ENCODE results near the gene CSRP1. TPM values are rescaled to one million over a fixed set of nuclear protein-coding genes. Genes with fewer than 3 reads are reported as not detected.

Gene CSRP1
- total RNA-seq, 1 donor from 2014 or later, result 19.4 TPM

GRCh38 chr1:201469645-201470074 is 37.3 kb downstream of the CSRP1 start:
- H3K27me3 Mint-ChIP-seq, result peaks cover 39% of the 10 kb centered on the region
- no peak for DNase-seq (ENCODE audit: low spot score, unreplicated experiment)

GRCh38 chr1:201468844-201469644 is 37.9 kb downstream of the CSRP1 start, which contains the start of gene PHLDA3:
Gene PHLDA3, minus strand, starts transcription at chr1:201469188. Its CDS starts 402 bp downstream, at chr1:201468786.
- H3K27me3 Mint-ChIP-seq, result peaks cover 36% of the 10 kb centered on the region
- H3K4me3 Mint-ChIP-seq (ENCODE audit: low read depth), result peak within 1 kb of the TSS; percentile 82
- H3K27ac Mint-ChIP-seq, result peak within 1 kb of the TSS; percentile 94
- H3K36me3 Mint-ChIP-seq (ENCODE audit: insufficient read depth), result peaks cover 8% of the 10 kb centered on the region
- peak; percentile 16 for TF ChIP-seq CTCF (IDR thresholded peaks at IDR 0.05; ENCODE audit: unreplicated experiment)
- peaks cover 14% of the 10 kb centered on the region for H3K4me1 Mint-ChIP-seq (ENCODE audit: low read depth)
- DNase-seq (ENCODE audit: low spot score, unreplicated experiment), result peak; percentile 73
- no peaks in the 10 kb centered on the region for H3K9me3 Mint-ChIP-seq (ENCODE audit: low read depth)

More at GRCh38 chr1:201469645-201470074, 37.3 kb downstream of the CSRP1 start:
- TF ChIP-seq CTCF (IDR thresholded peaks at IDR 0.05; ENCODE audit: unreplicated experiment), result no peak
- peaks cover 5% of the 10 kb centered on the region for H3K36me3 Mint-ChIP-seq (ENCODE audit: insufficient read depth)
- H3K27ac Mint-ChIP-seq, result peak overlapping the region; percentile 62
- no peaks in the 10 kb centered on the region for H3K9me3 Mint-ChIP-seq (ENCODE audit: low read depth)
- peak overlapping the region; percentile 82 for H3K4me3 Mint-ChIP-seq (ENCODE audit: low read depth)
- H3K4me1 Mint-ChIP-seq (ENCODE audit: low read depth), result peaks cover 14% of the 10 kb centered on the region

- Mint-ChIP-seq H3K27ac (peak overlapping the region; percentile 94), H3K27me3 (peaks cover 33% of the 10 kb centered on the region), H3K9me3 (ENCODE audit: low read depth) (no peaks in the 10 kb centered on the region), H3K4me3 (ENCODE audit: low read depth) (peak overlapping the region; percentile 82), H3K36me3 (ENCODE audit: insufficient read depth) (peaks cover 9% of the 10 kb centered on the region), H3K4me1 (ENCODE audit: low read depth) (peaks cover 14% of the 10 kb centered on the region)
- peak; percentile 22 for DNase-seq (ENCODE audit: low spot score, unreplicated experiment)
- TF ChIP-seq CTCF (IDR thresholded peaks at IDR 0.05; ENCODE audit: unreplicated experiment), result no peak
These were observed 38.5 kb downstream of the CSRP1 start for GRCh38 chr1:201468501-201468843.

GRCh38 chr1:201466492-201466891 is 40.4 kb downstream of the CSRP1 start:
- Mint-ChIP-seq H3K36me3 (ENCODE audit: insufficient read depth) (peaks cover 10% of the 10 kb centered on the region), H3K27ac (no peak overlapping the region), H3K9me3 (ENCODE audit: low read depth) (no peaks in the 10 kb centered on the region), H3K4me1 (ENCODE audit: low read depth) (peaks cover 20% of the 10 kb centered on the region), H3K4me3 (ENCODE audit: low read depth) (peak overlapping the region; percentile 42), H3K27me3 (peaks cover 21% of the 10 kb centered on the region)
- no peak for DNase-seq (ENCODE audit: low spot score, unreplicated experiment)
- TF ChIP-seq CTCF (IDR thresholded peaks at IDR 0.05; ENCODE audit: unreplicated experiment), result no peak

GRCh38 chr1:201465698-201466290 is 41.1 kb downstream of the CSRP1 start:
- no peaks in the 10 kb centered on the region for H3K9me3 Mint-ChIP-seq (ENCODE audit: low read depth)
- H3K4me1 Mint-ChIP-seq (ENCODE audit: low read depth), result peaks cover 26% of the 10 kb centered on the region
- TF ChIP-seq CTCF (IDR thresholded peaks at IDR 0.05; ENCODE audit: unreplicated experiment), result no peak
- peaks cover 10% of the 10 kb centered on the region for H3K36me3 Mint-ChIP-seq (ENCODE audit: insufficient read depth)
- no peak for DNase-seq (ENCODE audit: low spot score, unreplicated experiment)
- peaks cover 15% of the 10 kb centered on the region for H3K27me3 Mint-ChIP-seq
- no peak overlapping the region for H3K27ac Mint-ChIP-seq
- no peak overlapping the region for H3K4me3 Mint-ChIP-seq (ENCODE audit: low read depth)
